Head of caudate nucleus (tissue), 42 donors: Measurements from ENCODE around the gene BBIP1.
"Not testable (repeated sequence)": the region's sequence is repeated elsewhere in the genome, so short reads cannot be mapped to it uniquely, and the experiment has no call there.

Experiments used
- DNase-seq, 42 donors: peaks; one replicate each; pipeline versions ENCODE4 v3.0.0 to v3.0.0-alpha.2; 2020 to 2021; ENCODE audit warnings: mixed read lengths in 7 of 42
- intact Hi-C: fragments of 100-400 bp; cut with DNase I; formaldehyde crosslinking; loops from one replicate; pipeline ENCODE4 v1.15.0; 2022

The BBIP1 gene

GRCh38 chr10:110931769-110932381 is 12.9 kb upstream of the BBIP1 start:
- DNase-seq: no peak
- intact Hi-C loops: no loop called here

DNA sequence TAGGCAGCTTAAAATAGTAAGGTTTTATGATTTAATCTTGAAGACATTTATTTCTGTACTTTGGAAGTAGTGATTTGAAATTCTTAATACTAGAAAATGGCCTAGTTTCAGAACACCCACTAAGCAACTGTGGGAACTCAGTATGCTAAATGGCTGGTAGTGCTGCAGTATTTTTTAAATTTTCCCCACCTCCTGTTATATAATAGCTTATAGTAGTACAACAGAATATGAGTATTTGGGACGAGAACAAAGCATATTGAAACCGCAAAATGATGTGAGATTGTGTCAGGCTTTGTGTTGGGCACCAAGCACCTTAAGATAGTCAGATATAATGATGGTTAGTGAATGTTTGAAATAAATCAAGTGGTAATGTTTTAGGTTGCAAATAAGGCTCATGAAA is 8.5 kb upstream of the BBIP1 start:
- intact Hi-C loops: no loop called here
- DNase-seq: peak in 2 of 42 donors; percentile 12 to 31

GRCh38 chr10:110923856-110924493 is 5.0 kb upstream of the BBIP1 start:
- intact Hi-C loops: no loop called here
- DNase-seq: no peak

DNA sequence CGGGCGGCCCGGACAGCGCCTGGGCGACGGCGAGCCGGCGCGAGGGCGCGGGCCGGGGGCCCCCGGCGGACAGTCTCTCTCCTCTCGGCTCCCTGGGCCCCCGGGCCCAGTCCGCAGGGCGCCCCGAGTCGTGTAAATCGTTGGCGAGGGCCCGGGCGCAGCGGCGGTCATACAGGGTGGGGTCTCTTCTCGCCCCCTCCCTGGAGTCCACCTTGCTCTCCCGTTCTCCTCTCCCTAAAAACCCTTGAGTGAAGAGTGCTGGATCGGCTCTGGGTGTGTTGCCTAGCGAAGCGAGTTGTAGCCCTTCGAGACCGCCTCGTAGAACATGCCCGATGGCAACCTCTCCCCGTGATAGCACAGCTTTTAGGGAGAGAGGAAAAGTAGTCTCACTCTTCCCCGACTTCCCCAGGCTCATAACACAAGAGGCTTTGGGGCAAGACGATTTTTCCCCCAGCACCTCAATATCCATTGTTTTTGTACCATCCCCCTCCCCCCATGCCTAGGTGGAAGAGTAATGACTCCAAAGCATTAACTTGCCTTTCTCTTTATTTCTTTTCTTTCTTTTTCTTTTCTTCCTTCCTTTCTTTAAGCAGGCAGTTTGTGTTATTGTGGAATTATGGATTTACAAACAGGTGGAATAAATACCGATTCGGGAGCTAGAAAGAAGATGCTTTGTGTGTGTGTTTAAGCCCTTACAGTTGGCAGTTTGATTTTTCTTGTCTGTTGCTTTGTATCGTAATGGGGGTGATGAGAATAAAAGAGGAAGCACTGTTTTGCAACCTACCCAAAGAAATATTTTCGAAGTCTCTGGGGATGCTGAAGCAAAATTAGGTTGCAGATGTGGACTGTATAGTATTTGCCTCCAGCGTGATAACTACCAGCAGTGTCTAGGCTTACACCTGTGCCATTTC is 1.2 kb upstream of the BBIP1 start:
- DNase-seq: peak in 33 of 42 donors; percentile 5 to 56 (median 34)
- intact Hi-C loops: loop anchor here (2.0 kb wide), 1 partner anchor 49 kb away; the partner anchor contains the start of gene PDCD4

DNA sequence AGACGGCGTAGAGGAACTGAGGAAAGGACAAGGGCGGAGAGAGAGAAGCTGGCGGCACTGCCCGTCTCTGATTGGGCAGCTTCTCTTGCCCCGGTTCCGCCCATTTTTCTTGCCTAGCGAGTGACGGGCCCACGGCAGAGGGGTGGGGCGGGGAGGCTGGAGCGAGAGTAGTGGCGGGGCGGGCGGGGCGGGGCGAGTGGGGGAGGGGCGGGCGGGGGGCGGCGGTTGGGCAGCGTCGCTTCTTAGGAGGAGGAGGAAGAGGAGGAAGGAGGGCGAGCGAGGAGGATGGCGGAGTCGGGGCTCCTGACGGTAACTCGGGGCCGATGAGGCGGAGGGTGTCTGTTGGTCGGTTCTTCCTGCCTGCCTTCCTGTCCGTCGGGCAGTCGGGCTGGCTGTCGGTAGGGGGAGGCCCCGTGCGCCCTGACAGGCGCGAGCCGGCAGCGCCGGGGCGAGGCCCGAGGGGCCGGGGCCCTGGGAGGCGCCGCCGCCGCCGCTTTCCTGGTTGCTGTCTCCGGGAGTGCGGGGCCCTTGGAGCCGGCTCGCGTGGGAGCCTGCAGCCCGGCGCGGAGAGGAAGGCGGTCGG is 460 bp upstream of the BBIP1 start, which contains the start of gene SHOC2:
Gene SHOC2 (plus strand): TSS at position 256 of the 583 bp plus-strand sequence. CDS start 44,755 bp downstream, outside the sequence.
- intact Hi-C loops: loop anchor here (2.0 kb wide), 1 partner anchor 49 kb away; the partner anchor contains the start of gene PDCD4
- DNase-seq: peak; percentile 94 to 100 (median 99)

DNA sequence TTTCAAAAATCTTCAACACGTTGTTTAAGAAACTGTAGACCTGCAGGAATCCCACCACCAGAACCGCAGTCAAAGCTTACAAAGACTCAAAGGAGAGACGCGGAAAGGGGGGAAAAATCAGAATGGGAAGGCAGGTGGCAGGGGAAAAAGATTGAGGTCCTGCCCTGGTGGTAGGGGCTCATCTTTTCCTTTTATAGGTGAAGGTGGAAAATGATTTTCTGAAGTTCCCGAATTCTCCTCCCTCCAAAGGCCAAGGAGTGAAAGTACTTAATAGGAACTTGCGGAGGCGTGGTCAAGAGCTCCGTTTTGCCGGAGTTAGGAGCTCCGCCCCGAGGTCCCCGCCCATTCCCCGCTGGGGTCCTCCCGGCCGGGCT is 724 bp downstream of the BBIP1 start:
- DNase-seq: peak in 38 of 42 donors; percentile 75 to 94 (median 87)
- intact Hi-C loops: loop anchor here (2.0 kb wide), 1 partner anchor 47 kb away; the partner anchor contains the start of gene PDCD4

- intact Hi-C loops: no loop called here
- DNase-seq: no peak
These were observed 2.2 kb downstream of the BBIP1 start for GRCh38 chr10:110916554-110917346.

DNA sequence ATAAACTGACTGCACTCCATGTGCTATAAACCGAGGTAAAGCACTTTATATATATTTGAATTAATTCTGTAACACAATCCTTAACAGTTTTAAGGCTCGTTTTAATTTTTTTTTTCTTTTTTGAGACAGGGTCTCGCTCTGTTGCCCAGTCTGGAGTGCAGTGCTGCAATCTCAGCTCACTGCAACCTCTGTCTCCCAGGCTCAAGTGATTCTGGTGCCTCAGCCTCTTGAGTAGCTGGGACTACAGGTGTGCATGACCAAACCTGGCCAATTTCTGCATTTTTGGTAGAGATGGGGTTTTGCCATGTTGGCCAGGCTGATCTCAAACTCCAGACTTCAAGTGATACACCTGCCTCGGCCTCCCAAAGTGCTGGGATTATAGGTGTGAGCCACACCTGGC is 3.4 kb downstream of the BBIP1 start:
- intact Hi-C loops, DNase-seq: not testable (repeated sequence)

- intact Hi-C loops: no loop called here
- DNase-seq: no peak
These were observed 3.9 kb downstream of the BBIP1 start for GRCh38 chr10:110915035-110915434.

GRCh38 chr10:110914431-110914830 is 4.5 kb downstream of the BBIP1 start:
- intact Hi-C loops: no loop called here
- DNase-seq: no peak

DNA sequence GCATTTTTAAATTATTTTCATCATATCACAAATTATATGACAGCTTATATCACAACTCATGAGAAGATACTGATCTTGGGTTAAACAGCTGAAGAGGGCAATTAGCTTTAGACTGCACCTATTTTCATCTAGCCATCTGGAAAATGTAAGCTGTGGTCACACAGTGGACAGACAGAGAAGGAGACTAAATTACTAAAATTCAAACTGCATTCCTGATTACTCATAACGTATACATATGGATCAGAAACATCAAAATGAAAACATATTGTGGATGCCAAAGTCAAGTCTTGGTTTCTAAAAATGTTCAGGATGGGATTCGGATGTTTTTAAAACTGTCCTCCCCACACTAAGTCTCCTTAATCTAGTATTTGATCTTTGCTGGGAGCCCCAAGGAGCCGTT is 6.6 kb downstream of the BBIP1 start:
- intact Hi-C loops: no loop called here

DNA sequence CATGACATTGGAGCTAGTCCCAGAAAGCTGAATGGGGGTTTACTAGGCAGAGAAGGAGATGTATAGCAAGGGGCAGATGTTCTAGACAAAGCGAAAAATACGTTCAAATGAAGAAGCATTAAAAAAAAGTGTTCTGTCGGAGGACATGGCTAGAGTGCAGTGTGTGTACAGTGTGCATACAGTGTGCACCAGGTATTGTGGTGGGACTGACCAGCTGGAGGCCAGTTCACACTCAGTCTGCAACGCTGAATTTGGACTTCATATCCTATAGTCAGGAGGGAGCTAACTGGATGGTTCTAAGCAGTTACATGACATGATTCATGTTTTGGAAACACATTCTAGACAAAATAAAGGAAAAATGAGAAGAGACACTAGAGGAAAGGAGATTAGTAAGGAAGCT is 8.8 kb downstream of the BBIP1 start:
- intact Hi-C loops: no loop called here
- DNase-seq: no peak

More for the DNA sequence above, 6.6 kb downstream of the BBIP1 start:
- DNase-seq: no peak

GRCh38 chr10:110903280-110904278 is 15.4 kb downstream of the BBIP1 start:
- no peak for DNase-seq
- intact Hi-C loops: no loop called here

DNA sequence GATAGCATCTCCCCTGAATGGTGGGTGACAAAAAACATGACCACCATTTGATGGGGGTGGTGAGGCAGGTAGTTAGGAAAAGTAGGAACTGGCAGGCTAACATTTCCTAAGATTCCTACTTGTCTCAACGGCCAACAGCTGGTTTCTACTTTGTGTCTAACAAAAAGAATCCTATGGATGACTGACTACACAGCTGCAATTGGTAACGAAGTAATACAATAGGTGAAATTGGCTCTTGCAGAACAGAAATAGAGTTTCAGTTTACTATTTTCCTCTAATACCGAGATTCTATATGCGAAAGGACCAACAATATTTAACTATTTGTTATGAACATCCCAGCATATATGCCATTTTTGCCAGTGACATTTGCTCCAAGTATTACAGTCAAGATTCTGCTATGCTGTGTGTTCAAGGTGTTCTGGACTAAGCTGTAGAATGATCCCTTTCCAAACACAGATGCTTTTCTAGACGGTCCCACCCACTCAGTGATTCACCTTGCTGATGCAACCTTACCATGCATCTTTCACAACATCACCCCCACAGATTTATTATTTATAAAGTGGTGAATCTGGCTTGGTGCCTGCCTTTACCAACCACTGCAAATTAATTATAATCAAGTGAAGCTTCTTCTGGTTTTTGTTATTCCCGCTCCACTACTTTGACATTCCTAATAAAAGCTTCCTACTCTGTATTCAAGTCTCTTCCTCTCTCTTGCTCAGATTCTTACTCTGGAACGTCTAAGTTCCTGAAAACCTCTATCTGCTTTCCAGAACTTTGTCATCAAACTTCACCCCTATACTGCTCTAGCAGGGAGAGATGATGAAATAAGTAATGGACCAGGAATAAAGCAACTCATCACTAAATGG is 16.8 kb downstream of the BBIP1 start:
- DNase-seq: peak in 19 of 42 donors; percentile 8 to 70 (median 30)
- intact Hi-C loops: no loop called here

DNA sequence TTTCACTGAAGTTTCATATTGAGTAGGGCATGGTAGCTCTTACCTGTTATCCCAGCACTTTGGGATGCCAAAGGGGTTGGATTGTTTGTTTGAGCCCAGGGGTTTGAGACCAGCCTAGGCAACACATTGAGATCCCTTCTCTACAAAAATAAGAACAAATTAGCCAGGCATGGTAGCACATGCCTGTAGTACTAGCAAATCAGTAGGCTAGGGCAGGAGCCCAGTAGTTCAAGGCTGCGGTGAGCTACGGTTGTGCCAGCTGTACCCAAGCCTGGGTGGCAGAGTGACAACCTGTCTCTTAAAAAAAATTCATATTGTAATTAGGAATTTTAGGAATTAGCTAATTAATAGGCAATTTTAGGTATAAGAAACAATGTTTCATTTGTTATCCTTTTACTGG is 18.0 kb downstream of the BBIP1 start:
- intact Hi-C loops: no loop called here
- no peak for DNase-seq

- DNase-seq: no peak
- intact Hi-C loops: loop anchor here (10.0 kb wide), 1 partner anchor 154 kb away; no protein-coding TSS in a partner anchor
These were observed 20.6 kb downstream of the BBIP1 start for GRCh38 chr10:110898391-110898790.
